Measurements from ENCODE around the gene FMOD.
"Not testable (repeated sequence)": the region's sequence is repeated elsewhere in the genome, so short reads cannot be mapped to it uniquely, and the experiment has no call there.

Gene FMOD

GRCh38 chr1:203307641-203308126 lies 43.2 kb downstream of the FMOD start:
- DNase-seq (ENCODE audit: insufficient read length, low spot score) = no peak
- no peak for FAIRE-seq

- DNase-seq (ENCODE audit: insufficient read length, low spot score) (no peak), FAIRE-seq (no peak)
Measured at GRCh38 chr1:203306965-203307541, 43.9 kb downstream of the FMOD start.

- FAIRE-seq = no peak
- no peak for DNase-seq (ENCODE audit: insufficient read length, low spot score)
Measured at GRCh38 chr1:203306089-203306964, 44.6 kb downstream of the FMOD start.

DNA sequence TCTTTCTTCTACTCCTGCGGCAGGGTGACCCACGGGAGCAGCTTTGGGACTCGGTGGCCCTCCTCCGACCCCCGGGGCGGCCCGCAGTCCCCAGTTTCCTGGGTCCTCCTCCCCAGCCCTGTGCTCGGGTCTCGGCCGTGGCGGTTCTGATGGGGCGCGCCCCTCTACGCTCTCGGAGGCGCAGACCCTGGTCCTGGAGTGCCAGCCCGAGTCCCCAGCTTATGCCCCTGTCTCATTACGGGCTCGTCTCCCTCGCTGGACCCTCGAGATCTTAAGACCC lies 45.2 kb downstream of the FMOD start:
- DNase-seq (ENCODE audit: insufficient read length, low spot score) (no peak), FAIRE-seq (no peak)

GRCh38 chr1:203304919-203305808 lies 45.8 kb downstream of the FMOD start, which contains the start of gene BTG2:
BTG2 (plus strand) TSS chr1:203305519; CDS start chr1:203305607, 88 bp downstream.
- FAIRE-seq (no peak), DNase-seq (ENCODE audit: insufficient read length, low spot score) (peak; percentile 70)

DNA sequence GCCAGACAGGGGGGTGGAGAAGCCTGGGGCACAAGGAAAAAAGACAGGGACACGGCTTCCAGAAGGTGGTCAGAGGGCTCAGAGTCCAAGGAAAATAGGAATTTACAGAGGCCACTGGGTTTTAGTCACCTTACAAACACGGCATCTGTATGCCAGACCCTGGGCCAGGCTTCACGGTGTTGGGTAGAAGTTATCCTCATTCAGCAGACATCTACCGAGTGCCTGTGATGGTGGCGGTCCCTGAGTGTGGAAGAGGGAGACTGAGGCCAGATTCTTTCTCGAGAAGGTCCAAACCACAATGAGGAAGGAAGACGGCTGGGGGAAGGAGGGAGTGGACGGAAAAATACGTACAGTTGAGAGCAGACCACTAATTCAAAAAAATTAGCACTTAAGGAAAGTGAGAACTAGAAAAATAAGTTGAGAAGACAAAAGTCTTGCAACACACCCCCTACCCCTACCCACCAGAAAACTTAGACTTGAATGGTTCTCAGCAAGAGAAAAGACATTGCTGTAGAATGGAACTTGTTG lies 46.5 kb downstream of the FMOD start:
- DNase-seq (ENCODE audit: insufficient read length, low spot score) (no peak), FAIRE-seq (no peak)

GRCh38 chr1:203302894-203303293 lies 48.0 kb downstream of the FMOD start:
- DNase-seq (ENCODE audit: insufficient read length, low spot score) = no peak
- no peak for FAIRE-seq

DNA sequence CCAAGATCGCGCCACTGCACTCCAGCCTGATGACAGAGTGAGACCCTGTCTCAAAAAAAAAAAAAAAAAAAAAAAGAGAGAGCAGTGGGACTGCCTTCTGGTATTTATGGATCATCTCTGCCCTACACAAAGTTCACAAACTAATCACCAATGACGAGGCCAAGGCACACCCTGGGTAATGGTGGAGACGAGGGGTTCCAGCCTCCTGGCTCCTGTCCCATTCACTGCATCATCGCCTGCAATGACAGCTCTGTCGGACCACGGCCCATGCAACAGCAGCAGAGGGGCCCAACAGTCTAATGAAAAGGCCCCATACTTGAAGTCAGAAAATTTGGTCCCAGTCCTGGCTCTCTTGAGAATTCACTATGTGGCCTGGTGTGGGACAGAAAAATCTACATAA lies 48.5 kb downstream of the FMOD start:
- DNase-seq (ENCODE audit: insufficient read length, low spot score) (no peak), FAIRE-seq (no peak)

- FAIRE-seq (no peak), DNase-seq (ENCODE audit: insufficient read length, low spot score) (no peak)
Measured at GRCh38 chr1:203301331-203301668, 49.6 kb downstream of the FMOD start.

- FAIRE-seq (peak; percentile 14), DNase-seq (ENCODE audit: insufficient read length, low spot score) (no peak)
Measured at GRCh38 chr1:203300441-203301330, 50.2 kb downstream of the FMOD start.

DNA sequence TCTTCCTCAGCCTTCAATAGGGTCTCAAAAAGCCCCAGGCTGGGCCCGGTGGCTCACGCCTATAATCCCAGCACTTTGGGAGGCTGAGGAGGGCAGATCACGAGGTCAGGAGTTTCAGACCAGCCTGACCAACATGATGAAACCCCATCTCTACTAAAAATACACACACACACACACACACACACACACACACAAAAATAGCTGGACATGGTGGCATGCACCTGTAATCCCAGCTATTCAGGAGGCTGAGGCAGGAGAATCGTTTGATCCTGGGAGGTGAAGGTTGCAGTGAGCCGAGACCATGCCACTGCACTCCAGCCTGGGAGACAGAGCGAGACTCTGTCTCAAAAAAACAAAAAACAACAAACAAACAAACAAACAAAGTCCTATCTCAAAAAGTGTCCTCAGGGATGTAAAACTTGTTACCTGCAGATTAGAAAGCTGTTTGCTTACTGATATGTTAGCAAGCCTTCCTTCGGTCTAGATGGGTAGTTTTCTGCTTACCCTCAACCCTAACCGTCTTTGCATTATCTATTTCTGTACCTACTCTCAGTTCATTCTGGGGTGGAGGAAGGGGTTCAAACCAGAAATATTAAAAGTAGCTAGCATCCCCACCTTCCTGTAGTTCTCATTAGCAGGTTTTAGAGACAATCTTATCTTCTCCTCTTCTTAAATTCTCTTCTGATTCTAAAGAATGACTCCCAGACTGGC lies 51.0 kb downstream of the FMOD start:
- not testable (repeated sequence) for DNase-seq (ENCODE audit: insufficient read length, low spot score)
- FAIRE-seq = peak; percentile 66

DNA sequence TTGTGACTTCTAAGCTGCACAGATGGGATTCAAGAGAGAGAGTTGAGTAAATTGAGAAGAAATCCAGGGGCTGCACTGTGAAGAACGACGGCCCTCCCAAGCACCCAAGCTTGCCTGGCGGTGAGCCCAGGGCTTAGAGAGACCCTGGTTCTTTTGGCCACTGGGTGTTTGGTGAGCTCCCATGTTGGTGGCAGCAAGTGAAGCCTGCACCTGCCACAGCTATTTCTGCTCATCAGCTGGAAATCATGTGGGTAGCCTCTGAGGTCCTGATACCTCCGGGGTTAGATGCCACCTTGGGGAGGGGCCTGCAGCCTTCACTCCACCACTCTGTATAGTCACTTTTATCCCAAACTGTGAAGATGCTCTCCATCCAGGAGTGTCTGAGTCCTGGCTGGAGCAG lies 51.8 kb downstream of the FMOD start:
- peak; percentile 79 for FAIRE-seq
- no peak for DNase-seq (ENCODE audit: insufficient read length, low spot score)

GRCh38 chr1:203296460-203297073 lies 54.4 kb downstream of the FMOD start:
- FAIRE-seq (no peak), DNase-seq (ENCODE audit: insufficient read length, low spot score) (no peak)

- DNase-seq (ENCODE audit: insufficient read length, low spot score) (no peak), FAIRE-seq (no peak)
Measured at GRCh38 chr1:203295796-203296195, 55.1 kb downstream of the FMOD start.

DNA sequence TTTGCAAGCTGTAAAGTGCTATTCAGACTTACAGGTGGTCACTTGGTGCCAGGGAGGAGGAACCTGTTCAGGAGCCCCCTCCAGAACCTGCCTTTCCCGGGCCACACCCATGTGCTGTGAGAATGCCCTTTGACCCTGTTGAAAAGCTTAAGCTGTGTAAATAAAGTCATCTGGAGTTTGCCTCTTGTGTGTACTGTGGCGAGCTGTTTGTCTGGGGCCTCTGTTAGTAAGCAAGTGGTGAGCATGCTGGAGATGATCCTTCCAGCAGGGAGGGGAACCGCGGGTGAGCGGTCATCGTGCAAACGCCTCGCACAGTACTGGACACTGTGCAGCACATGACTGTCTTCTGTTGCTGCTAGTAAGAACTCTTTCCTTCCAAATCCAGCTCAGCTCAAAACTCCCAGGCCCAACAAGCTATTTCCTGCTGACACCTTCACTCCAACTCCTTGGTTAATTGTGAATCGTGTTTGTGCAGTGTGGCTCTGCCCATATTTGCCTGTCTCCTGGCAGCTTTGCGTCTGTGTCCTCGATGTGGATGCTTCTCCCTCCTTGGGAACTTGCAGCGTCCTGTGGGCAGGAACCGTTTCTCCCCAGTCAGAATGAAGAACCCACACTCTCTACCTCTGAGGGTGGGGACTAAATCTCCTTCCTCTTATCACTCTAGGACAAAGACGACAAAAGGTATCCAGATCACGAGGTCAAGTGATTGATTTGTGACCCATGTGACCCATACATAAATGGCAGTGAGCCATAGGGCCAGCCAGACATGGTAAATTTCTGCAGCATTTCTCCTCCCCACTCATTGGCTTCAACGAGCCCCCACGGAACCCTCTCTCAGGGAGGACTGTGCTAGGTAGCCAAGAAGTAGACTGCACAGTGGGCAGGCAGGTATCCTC lies 59.5 kb downstream of the FMOD start:
- no peak for DNase-seq (ENCODE audit: insufficient read length, low spot score)
- FAIRE-seq = no peak
